GDM1 (cell line): ENCODE results near the gene EHD4.

ENCODE experiments used
- DNase-seq: peaks from one replicate; lab custom pipeline; 2025; lab: John Stamatoyannopoulos, UW

The EHD4 gene

GRCh38 chr15:41881086-41881485 is 91.3 kb downstream of the EHD4 start:
- no peak for DNase-seq

- no peak for DNase-seq
Measured at GRCh38 chr15:41880156-41880877, 92.0 kb downstream of the EHD4 start.

- no peak for DNase-seq
Measured at GRCh38 chr15:41879321-41879845, 93.0 kb downstream of the EHD4 start.

- no peak for DNase-seq
Measured at GRCh38 chr15:41878355-41878699, 94.0 kb downstream of the EHD4 start.

GRCh38 chr15:41877631-41878354 is 94.6 kb downstream of the EHD4 start:
- DNase-seq = no peak

DNA sequence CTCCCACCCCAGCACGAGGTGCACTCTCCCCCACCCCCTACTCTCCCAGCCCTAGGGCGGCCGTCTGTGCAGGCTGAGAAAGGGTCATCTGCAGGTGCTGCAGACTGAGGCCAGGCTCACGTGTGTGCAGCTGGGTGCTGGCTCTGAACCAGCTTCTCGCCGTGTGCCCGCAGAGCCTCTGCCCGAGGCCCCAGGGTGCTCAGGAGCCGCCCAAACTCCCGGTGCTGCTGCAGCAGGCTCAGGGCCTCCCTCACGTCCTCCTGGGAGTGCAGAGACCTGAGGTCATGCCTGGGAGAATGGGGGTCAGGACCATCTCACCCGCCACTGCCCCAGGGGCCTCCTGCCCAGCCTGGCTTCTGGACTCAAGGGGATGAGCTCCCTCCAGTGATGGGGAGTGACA is 95.7 kb downstream of the EHD4 start:
- no peak for DNase-seq

GRCh38 chr15:41876007-41876406 is 96.3 kb downstream of the EHD4 start:
- no peak for DNase-seq

DNA sequence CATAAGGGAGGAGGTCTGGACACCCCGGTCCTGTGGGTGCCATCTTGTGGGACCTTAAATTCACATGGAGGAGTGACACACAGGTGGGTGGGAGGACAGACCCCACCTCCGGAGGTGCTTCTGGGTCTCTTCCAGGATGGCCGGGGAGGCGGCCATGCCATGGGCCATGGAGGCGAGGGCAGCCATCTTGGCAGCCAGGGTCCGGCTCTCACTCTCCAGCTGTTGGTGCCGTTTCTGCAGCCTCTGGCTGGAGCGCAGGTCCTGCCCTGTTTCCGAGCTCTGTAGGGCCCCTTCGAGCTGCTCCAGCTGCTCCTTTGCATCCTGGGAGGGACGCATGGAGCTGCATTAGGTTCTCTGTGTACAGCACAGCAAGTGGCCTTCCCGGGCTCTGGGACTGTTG is 97.6 kb downstream of the EHD4 start:
- DNase-seq = no peak

- DNase-seq = no peak
Measured at GRCh38 chr15:41873711-41874110, 98.6 kb downstream of the EHD4 start.

GRCh38 chr15:41872166-41872747 is 100.1 kb downstream of the EHD4 start:
- DNase-seq = no peak

DNA sequence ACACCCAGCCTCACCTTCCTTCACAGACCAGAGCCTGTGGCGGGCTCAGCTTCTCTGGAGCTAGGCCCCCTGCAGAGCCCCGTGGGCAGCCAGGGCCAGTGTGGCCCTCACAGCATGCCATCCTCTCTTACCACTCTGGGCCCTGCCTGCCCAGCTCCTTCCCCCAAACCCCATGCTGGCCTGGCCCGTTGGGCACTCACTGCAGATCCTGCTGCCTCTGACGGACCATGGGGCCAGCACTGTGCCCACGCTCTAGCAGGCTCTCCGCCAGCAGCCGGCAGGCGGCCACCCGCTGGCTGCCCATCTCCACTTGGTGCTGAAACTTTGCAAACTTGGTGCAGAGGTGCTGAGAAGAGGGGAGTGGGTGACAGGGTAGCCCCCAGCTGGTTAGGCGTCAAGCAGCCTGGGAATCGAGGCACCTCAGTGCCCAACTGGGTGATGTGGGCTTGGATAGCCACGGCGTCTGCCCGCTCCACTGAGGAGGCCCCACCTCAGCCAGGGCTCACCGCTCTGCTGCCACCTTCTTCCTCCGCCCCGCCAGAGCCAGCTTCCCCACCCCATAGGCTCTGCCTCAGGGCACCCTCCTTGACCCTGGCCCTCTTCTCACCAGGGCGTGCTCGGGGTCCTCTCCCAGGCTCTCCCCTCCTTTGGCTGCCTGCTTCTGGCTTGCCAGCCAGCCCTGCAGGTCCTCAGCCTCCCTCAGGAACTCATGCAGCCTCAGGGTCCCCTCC is 101.0 kb downstream of the EHD4 start:
- DNase-seq = no peak

DNA sequence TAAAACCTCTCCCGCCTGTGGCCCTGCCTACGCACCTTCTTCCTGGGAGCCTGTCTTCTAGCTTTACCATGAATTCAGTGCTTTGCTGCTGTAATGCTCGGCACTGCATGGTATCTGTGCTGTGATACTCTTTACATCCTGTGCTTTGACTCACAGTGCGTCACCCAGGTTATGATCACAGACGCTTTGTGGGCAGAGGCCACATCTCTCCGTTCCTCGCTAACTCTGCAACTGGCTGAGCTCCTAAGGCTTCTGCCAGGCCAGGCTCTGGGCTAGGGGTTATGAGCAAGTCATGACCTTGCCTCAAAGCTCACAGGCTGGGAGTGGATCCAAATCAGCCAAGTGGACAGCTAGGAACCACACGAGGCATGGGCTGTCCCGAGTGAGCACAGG is 101.7 kb downstream of the EHD4 start:
- no peak for DNase-seq

DNA sequence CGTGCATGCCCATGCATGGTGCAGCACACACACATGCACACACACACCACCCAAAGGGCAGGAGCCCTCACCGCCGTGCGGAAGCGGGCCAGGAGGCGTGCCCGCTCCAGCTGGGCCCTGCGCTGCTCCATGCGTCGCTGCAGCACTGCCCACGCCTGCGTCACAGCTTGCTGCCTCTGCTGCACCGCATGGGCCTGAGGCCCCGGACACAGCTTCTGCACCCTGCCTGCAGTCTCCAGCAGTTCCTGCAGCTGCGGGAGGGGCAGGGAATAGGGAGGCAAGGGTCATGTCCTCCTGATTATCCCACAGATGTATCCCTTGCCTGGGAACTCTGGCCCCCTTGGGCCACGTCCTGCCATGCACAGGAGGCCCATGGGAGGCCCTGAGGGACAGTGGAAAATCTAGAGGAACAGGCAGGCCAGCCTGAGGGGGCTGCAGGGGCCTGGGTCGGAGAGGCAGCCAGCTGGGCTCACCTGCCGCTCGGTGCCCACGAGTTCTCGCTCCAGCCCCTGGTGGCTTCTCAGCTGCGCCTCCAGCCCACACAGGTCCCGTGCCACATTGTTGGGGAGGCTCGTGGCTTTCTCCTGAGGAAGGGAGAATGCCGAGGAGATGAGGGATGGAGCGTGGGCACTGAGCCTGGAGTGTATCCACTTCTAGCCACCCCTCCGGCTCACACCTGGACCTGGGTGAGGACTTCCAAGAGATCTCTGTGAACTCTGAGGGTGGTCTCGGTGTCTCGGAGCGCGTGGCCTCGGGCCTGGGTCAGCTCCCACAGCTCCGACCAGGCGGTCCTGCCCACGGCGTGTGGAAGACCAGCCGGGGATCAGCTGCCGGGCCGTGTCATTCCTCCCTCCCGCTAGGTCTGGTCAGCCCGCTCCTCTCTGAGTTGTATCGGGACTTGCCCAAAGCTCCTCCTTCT is 102.3 kb downstream of the EHD4 start:
- no peak for DNase-seq

- no peak for DNase-seq
Measured at GRCh38 chr15:41868321-41868720, 104.0 kb downstream of the EHD4 start.

DNA sequence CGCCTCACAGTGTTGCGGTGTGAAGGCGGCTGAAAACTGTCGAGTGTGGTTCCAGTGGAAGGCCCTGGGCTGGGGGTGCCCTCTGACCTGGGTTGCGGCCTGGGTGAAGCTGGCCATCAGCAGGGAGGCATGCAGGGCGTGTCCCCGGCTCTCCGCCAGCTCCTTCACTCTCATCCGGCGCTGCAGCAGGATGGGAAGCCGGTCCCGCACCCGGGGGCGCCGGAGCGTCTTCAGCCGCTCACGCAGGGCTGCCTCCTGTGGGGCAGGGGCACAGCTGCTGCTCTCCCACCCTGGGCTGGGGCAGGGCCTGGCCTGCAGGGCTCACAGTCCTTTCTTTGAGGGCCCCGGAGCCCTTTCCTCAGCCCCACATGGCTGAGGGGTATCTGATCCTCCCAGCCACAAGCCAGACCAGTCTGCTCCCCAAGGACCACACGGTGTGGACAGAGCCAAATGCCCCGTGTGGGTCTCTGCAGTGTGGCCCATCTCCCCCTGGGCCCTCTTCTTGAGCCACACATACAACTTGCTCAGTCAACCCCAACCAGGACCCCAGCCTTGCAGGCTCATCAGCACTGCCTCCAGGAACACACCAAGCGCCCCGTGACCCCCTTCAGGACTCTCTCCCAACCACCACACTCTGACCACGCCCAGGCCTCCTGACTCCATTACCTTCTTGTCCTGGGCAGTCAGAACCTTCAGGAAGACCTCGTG is 105.3 kb downstream of the EHD4 start:
- no peak for DNase-seq

DNA sequence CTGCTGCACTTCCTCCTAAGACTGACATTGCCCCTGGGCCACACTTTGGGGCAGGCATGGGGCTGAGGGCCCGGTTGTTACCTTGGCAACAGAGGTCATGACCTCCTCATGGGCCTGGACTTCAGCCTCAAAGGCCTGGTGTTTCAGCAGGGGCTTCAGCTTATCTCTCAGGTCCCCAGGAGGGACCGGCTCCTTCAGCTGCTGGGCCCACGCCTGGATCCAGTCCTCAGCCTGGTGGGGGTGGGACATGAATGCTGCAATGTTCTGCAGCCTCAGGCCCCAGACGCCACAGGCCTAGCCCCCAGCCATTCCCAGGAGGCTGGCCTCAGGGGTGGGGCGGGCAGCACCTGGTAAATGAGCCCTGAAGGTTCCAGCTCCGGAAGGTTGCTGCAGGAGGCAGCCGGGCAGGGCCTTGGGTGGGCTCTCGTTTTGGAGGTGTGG is 106.1 kb downstream of the EHD4 start:
- DNase-seq = no peak

DNA sequence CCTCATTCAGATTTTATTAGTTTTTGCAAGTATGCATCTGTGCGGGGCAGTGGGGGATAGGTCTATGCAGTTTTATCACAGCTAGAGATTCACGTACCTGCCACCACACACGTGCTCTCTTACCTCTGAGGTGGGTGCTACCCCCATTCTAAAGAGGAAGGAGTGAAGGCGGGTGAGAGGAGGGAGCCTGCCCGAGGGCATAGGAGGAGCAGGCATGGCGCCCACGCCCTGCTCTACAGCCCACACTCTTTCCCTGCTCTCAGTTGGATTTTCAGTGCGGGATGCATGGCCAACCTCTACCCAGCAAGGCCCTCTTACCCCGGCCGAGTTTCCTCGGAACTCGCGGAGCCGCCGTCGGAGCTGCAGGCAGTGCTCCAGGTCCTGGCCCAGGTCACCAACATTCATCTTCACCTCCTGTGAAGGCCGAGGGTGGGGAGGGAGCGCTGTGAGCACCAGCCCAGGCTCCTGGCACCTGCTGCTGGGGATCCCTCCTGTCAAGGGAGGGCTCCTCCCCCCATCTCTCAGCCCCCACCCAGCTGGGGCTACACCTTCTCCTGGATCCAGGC is 106.8 kb downstream of the EHD4 start:
- no peak for DNase-seq

GRCh38 chr15:41862515-41863116 is 109.7 kb downstream of the EHD4 start:
- DNase-seq = no peak

DNA sequence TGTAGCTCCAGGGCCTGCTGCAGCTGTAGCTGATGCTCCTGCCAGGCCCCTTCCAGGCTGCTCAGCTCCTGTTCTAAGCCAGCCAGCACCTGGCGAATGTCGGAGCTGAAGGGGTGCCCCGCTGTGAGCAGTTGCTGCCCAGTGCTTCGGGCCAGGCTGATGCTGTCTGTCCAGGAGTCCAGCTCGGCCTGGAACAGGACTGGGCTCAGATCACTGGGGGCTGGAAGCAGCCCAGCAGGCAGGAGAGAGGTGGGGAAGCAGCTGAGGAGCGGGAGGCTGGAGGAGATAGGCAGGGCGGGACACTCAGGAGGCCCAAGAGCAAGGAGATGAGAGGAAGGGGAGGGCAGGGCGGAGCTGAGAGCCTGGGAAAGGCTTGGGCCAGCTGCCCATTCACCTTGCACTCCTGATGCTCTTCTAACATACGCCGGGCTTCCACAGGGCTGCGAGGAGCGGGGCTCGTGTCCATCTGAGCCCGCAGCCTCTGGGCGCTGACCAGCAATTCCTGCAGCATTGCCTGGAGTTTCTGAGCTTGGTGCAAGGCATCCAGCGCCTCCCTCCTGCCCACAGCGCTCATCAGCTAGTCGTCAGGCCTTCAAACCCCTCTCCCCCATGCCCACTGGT is 110.5 kb downstream of the EHD4 start:
- no peak for DNase-seq
